Mucosa of stomach (tissue), 1 donor: Measurements from ENCODE around the gene ZNF480.
"Not testable (repeated sequence)": the region's sequence is repeated elsewhere in the genome, so short reads cannot be mapped to it uniquely, and the experiment has no call there.

ENCODE experiments used
- H3K27me3 ChIP-seq: one replicate; pipeline ENCODE4 v1.7.0; 2013; ENCODE audit warnings: mild to moderate bottlenecking, low read length; ENCODE audit not compliant: control insufficient read depth, insufficient read depth
- H3K36me3 ChIP-seq: one replicate; pipeline ENCODE4 v1.7.0; 2013; ENCODE audit warnings: low read length; ENCODE audit not compliant: control insufficient read depth, insufficient read depth
- H3K4me1 ChIP-seq: one replicate; pipeline ENCODE4 v1.7.0; 2013; ENCODE audit warnings: mild to moderate bottlenecking, low read length; ENCODE audit not compliant: control insufficient read depth, insufficient read depth
- H3K4me3 ChIP-seq: one replicate; pipeline ENCODE4 v1.7.0; 2013; ENCODE audit warnings: low read length
- H3K9ac ChIP-seq: one replicate; pipeline ENCODE4 v1.7.0; 2013; ENCODE audit warnings: mild to moderate bottlenecking, low read length, moderate library complexity
- H3K9me3 ChIP-seq: one replicate; pipeline ENCODE4 v1.7.0; 2013; ENCODE audit warnings: mild to moderate bottlenecking, low read length, moderate library complexity; ENCODE audit not compliant: control insufficient read depth
- donor health status: Pancreatic carcinoma.

ZNF480 gene

DNA sequence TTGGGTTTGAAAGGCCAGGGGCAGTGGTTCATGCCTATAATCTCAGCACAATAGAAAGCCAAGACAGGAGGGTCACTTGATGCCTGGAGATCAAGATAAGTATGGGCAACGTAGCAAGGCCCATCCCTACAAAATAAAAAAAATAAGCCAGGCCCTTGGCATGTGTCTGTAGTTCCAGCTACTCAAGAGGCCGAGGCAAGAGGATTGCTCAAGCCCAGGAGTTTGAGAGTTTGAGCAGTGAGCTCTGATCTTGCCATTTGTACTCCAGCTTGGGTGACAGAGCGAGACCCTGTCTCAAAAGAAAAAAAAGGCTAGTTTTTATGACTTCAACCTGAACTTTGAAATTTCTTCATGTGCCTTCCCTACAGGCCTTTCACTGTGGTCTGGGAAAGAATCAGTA lies 5.2 kb upstream of the ZNF480 start:
- Histone ChIP-seq H3K9me3 (peaks cover 7% of the 10 kb centered on the region), H3K27me3 (no peaks in the 10 kb centered on the region)

DNA sequence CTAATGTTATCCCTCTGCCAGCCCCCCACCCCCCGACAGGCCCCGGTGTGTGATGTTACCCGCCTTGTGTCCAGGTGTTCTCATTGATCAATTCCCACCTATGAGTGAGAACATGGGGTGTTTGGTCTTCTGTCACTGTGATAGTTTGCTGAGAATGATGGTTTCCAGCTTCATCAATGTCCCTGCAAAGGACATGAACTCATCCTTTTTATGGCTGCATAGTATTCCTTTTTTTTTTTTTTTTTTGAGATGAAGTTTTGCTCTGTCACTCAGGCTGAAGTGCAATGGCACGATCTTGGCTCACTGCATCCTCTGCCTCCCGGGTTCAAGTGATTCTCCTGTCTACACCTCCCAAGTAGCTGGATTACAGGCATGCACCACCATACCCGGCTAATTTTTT lies 4.0 kb upstream of the ZNF480 start:
- H3K4me1 ChIP-seq, result peaks cover 11% of the 10 kb centered on the region
- H3K27me3 ChIP-seq, H3K4me3 ChIP-seq, H3K9me3 ChIP-seq, H3K36me3 ChIP-seq, H3K9ac ChIP-seq: not testable (repeated sequence)

More for the DNA sequence above, 5.2 kb upstream of the ZNF480 start:
- H3K4me3 ChIP-seq, result no peak overlapping the region
- H3K4me1 ChIP-seq, result peaks cover 3% of the 10 kb centered on the region
- H3K36me3 ChIP-seq, result peaks cover 6% of the 10 kb centered on the region
- no peak overlapping the region for H3K9ac ChIP-seq

DNA sequence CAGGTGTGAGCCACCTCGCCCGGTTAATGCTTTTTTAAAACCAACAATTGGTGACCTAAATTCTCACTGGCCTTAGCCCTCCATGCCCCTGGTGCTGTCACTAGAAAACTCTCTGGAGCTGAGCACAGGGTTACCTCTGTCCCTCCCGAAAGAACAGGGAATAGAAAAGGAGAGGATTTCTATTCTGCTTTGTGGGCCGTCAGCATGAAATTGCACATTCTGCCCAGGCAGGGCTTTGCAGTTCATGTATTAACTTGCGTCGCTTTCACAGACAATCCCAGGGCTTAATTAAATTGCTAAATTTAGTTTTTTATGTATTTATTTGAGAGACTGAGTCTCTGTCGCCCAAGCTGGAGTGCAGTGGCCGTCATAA lies 583 bp upstream of the ZNF480 start:
- H3K4me3 ChIP-seq, result peak overlapping the region; percentile 43
- H3K36me3 ChIP-seq, result no peaks in the 10 kb centered on the region
- H3K9me3 ChIP-seq, result no peaks in the 10 kb centered on the region
- H3K4me1 ChIP-seq, result peaks cover 13% of the 10 kb centered on the region
- no peaks in the 10 kb centered on the region for H3K27me3 ChIP-seq
- peak overlapping the region; percentile 84 for H3K9ac ChIP-seq

DNA sequence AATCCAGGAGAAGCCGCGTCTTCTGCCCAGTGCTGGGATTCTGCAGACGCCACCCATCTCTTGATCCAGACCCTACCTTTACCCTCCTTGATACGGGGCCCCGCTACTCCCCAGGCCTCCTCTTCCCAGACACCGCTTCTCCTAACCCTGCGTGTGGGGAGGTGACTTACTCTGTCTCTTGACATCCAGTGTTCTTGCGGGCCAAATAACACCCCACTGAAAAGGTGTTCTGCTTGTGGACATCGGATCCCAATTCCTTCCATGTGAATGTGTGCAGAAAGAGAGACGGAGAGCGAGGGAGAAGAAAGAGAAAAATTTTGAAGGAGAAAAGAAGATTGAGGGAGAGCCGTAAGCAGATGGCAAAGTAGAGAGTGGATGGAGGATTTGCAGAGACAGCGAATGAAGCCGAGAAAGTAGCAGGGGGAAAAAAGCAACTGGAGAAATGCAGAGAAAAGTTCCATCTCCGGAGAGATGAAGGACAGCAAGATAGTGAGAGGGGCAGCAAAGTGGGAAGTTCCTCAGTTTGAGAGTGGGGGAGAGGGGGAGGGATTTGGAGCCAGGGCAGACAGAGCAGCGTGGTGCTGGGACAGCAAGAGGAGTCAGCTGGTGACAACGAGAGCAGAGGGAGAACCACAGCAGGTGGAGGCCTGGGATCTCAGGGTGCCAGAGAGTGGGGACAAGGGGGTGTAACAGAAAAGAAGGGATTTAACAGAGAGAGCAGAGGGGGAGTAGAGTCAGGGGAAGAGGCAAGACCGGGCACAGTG lies 814 bp downstream of the ZNF480 start:
- Histone ChIP-seq H3K9me3 (no peaks in the 10 kb centered on the region), H3K36me3 (no peaks in the 10 kb centered on the region), H3K4me1 (peaks cover 13% of the 10 kb centered on the region)

DNA sequence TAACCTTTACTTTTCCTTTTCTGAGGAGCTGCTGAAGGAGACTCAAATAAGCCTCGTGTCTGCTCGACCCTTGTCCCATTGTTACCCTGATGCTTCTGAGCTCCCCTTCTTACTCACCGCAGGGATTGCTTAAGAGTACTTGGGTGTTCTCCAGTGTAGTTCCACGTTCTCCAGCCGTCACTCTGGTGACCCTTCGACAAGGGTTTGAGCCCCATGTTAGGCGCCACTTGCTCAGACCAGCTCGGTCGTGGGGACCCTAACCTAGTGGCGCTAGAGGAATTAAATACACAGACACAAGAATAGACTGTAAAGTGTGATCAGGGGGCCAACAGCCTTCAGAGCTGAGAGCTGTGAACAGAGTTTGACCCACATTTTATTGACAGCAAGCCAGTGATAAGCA lies 10.3 kb downstream of the ZNF480 start:
- Histone ChIP-seq H3K27me3 (no peaks in the 10 kb centered on the region), H3K4me3 (no peak overlapping the region), H3K9ac (no peak overlapping the region), H3K4me1 (no peaks in the 10 kb centered on the region), H3K36me3 (peaks cover 12% of the 10 kb centered on the region), H3K9me3 (peaks cover 24% of the 10 kb centered on the region)

More for the DNA sequence above, 814 bp downstream of the ZNF480 start:
- H3K27me3 ChIP-seq, result no peaks in the 10 kb centered on the region
- peak overlapping the region; percentile 97 for H3K9ac ChIP-seq
- peak overlapping the region; percentile 87 for H3K4me3 ChIP-seq

DNA sequence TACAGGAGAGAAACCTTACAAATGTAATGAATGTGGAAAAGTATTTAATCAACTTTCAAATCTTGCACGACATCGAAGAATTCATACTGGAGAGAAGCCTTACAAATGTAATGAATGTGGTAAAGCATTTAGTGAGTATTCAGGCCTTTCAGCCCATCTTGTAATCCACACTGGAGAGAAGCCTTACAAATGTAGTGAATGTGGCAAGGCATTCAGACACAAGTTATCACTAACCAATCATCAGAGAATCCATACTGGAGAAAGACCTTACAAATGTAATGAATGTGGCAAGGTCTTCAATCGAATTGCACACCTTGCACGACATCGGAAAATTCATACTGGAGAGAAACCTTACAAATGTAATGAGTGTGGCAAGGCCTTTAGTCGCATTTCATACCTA lies 25.5 kb downstream of the ZNF480 start:
- no peaks in the 10 kb centered on the region for H3K27me3 ChIP-seq
- H3K9ac ChIP-seq, result no peak overlapping the region
- H3K36me3 ChIP-seq, result peaks cover 15% of the 10 kb centered on the region
- H3K4me3 ChIP-seq, result no peak overlapping the region
- peaks cover 49% of the 10 kb centered on the region for H3K9me3 ChIP-seq
- no peaks in the 10 kb centered on the region for H3K4me1 ChIP-seq

DNA sequence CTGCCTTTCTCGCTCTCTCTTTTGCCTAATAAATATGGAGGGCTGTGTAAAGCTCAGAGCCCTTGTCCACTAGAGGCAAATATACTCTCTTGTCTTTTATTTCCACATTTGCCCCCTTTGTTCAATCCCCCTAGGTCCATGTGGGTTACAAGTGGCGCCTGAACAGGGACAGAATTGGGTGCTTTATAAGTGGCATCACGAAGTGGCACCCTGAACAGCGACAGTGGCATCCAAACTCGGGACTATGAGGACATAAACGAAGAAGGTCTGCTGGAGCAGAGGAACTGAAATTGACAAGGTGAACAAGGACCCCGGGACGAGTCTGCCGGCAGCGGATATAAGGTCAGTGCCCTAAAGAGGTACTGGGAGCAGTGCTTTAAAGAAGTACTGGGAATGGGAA lies 34.8 kb downstream of the ZNF480 start:
- H3K9ac ChIP-seq, result no peak overlapping the region
- no peak overlapping the region for H3K4me3 ChIP-seq
- H3K4me1 ChIP-seq, result no peaks in the 10 kb centered on the region
- no peaks in the 10 kb centered on the region for H3K36me3 ChIP-seq
- H3K9me3 ChIP-seq, result peaks cover 15% of the 10 kb centered on the region
- H3K27me3 ChIP-seq, result no peaks in the 10 kb centered on the region

DNA sequence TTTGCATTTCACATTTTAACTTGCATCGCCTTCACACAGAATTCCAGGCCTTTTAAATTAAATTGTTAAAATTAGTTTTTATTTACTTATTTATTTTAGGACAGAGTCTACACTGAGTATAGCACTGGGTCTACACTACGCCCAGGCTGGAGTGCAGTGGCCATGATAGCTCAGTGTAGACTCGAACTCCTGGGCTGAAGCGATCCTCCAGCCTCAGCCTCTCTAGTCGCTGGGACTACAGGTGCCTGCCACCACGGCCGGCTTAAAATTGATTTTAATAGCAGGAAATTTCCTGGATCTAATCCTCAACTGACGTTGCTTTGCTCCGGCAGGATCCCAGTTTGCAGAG lies 38.8 kb downstream of the ZNF480 start:
- H3K36me3 ChIP-seq, result no peaks in the 10 kb centered on the region
- no peak overlapping the region for H3K9ac ChIP-seq
- no peaks in the 10 kb centered on the region for H3K4me1 ChIP-seq
- peaks cover 4% of the 10 kb centered on the region for H3K9me3 ChIP-seq
- no peaks in the 10 kb centered on the region for H3K27me3 ChIP-seq
- H3K4me3 ChIP-seq, result peak overlapping the region; percentile 77

DNA sequence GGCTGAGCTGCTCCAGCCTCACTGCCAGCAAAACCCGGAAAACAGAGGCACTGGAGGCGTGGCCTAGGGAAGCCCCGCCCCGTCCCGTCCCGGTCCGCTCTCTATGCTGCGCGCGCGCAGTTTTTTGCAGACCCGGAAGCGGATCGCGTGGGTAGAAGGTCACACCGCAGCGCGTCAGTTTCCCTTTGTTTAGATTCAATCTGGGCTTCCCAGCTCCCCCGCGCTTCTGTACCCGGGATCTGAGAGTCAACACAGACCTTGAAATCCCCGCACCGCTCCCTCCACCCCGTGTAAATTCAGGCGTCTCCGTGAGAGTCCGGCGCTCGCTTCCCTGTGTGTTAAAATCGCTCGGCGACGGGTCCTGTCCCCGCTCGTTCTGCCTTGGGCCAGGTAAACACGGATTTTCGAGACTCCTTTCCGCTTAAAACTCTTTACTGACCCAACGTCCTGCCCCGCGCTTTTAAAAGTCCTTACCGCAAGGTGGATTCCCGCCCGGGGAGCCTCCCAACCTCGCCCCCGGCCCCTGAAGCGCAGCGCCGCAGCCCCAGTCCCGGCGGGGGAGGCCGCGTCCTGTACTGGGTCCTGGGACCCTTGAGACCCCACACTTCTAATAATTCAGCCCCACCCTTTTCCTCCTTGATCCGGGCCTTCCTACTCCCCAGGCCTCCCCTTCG lies 39.3 kb downstream of the ZNF480 start, which contains the start of gene ZNF610:
Gene ZNF610 (plus strand): TSS at position 127 of the 674 bp plus-strand sequence. CDS start 12,930 bp downstream, outside the sequence.
- peak within 1 kb of the TSS; percentile 85 for H3K9ac ChIP-seq
- no peaks in the 10 kb centered on the region for H3K27me3 ChIP-seq
- H3K4me3 ChIP-seq, result peak within 1 kb of the TSS; percentile 77
- no peaks in the 10 kb centered on the region for H3K4me1 ChIP-seq
- peaks cover 4% of the 10 kb centered on the region for H3K9me3 ChIP-seq
- H3K36me3 ChIP-seq, result no peaks in the 10 kb centered on the region

DNA sequence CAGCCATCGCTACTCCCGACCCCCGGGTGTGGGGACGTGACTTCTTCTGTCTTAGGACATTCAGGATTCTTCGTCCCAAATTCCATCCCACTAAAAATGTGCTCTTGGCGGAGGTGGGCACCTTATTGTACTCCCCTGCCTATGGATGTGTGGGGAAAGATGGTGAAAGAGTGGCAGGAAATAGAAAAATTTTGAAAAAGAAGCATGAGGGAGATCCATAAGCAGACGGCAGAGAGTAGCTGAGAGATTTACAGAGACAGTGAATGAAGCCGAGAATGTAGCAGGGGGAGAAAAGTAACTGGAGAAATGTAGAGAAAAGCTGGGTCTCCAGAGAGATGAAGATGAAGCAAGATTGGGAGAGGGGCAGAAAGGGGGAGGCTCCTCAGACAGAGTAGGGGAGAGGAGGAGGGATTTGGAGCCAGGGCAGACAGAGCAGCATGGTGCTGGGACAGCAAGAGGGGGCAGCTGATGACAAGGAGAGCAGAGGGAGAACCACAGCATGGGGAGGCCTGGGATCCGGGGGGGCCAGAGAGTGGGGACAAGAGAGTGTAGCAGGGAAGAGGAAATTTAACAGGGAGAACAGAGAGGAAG lies 39.9 kb downstream of the ZNF480 start:
- Histone ChIP-seq H3K4me1 (no peaks in the 10 kb centered on the region), H3K9me3 (peaks cover 4% of the 10 kb centered on the region), H3K4me3 (peak overlapping the region; percentile 77), H3K36me3 (no peaks in the 10 kb centered on the region), H3K27me3 (no peaks in the 10 kb centered on the region), H3K9ac (peak overlapping the region; percentile 85)

DNA sequence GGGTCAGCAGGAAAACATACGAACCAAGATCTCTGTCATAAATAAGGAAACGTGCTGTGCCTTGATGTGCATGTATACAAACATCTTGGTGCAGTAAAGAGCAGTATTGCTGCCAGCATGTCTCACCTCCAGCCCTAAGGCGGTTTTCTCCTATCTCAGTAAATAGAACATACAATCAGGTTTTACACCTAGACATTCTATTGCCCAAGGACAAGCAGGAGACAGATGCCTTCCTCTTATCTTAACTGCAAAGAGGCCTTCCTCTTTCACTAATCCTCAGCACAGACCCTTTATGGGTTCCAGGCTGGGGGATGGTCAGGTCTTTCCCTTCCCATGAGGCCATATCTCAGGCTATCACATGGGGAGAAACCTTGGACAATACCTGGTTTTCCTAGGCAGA lies 42.1 kb downstream of the ZNF480 start:
- not testable (repeated sequence) for H3K9me3 ChIP-seq, H3K27me3 ChIP-seq, H3K36me3 ChIP-seq, H3K4me3 ChIP-seq, H3K9ac ChIP-seq, H3K4me1 ChIP-seq

DNA sequence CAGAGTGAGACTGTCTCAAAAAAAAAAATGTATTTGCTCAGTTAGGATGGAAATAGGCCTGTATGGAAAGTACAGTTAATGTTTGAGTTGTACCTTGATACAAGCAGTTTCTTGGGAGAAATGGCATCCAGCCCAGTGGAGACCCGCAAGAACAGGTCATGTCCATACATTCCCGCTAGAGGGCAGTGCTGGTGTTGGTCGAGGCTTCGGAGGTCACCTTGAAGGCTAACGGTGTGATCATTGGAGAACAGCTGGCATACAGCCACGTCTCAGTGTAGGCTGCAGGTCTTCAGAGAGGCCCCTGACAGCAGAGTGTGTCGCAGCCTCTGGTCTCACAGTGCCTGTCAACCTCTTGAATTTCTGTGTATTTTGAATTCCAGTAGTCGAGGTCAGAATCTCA lies 46.6 kb downstream of the ZNF480 start:
- Histone ChIP-seq H3K4me1 (no peaks in the 10 kb centered on the region), H3K9ac (no peak overlapping the region), H3K9me3 (no peaks in the 10 kb centered on the region), H3K27me3 (no peaks in the 10 kb centered on the region), H3K4me3 (no peak overlapping the region), H3K36me3 (no peaks in the 10 kb centered on the region)
